Measurements from ENCODE around the gene KIF21A. TPM values are rescaled to one million over a fixed set of nuclear protein-coding genes. Genes with fewer than 3 reads are reported as not detected.

KIF21A gene
- total RNA-seq, 4 donors from 2014 or later = 19.7 to 56.1 (median 29.4) TPM

DNA sequence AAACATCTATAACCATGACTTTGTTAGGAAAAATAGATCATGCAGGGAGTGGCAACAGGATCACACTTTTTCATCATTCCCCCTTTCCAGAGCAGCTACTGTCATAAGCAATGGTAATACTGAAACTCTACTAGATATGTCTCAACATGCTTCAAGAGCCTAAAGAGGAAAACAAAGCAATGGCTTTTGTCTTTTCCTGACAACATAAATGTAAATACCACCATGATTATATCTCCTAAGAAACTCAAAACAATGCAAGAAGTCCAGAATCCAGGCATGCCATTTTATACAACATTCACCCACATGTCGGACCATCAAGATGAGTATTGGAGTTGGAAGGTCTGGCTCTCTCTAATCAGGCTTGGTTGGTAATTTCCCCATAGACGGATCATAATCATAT, 78.7 kb downstream of the KIF21A start:
- TF ChIP-seq CTCF (IDR thresholded peaks at IDR 0.05) (no peak), POLR2A (IDR thresholded peaks at IDR 0.05) (no peak)
- Histone ChIP-seq H3K4me3 (no peak overlapping the region), H3K27me3 (no peaks in the 10 kb centered on the region), H3K9me3 (no peaks in the 10 kb centered on the region), H3K4me1 (no peaks in the 10 kb centered on the region), H3K36me3 (peaks cover 0 to 57% (median 0%) of the 10 kb centered on the region in 3 donors), H3K27ac (no peak overlapping the region)
- 86 to 97% methylated on average over 2 of the region's 2 CpGs for WGBS, 2 donors
- DNase-seq = no peak
- intact Hi-C loops (cut with DNase I) = no loop called here

GRCh38 chr12:39359645-39360044, 83.3 kb downstream of the KIF21A start:
- TF ChIP-seq POLR2A (IDR thresholded peaks at IDR 0.05) (no peak), CTCF (IDR thresholded peaks at IDR 0.05) (no peak)
- WGBS, 2 donors = 64 to 67% methylated on average over 2 of the region's 2 CpGs
- no peak overlapping the region for H3K27ac ChIP-seq
- DNase-seq = no peak
- H3K9me3 ChIP-seq = no peaks in the 10 kb centered on the region
- peaks cover 0 to 4% (median 0%) of the 10 kb centered on the region in 3 donors for H3K4me1 ChIP-seq
- H3K27me3 ChIP-seq = no peaks in the 10 kb centered on the region
- no peak overlapping the region for H3K4me3 ChIP-seq
- peaks cover 0 to 49% (median 0%) of the 10 kb centered on the region in 3 donors for H3K36me3 ChIP-seq
- intact Hi-C loops (cut with DNase I) = no loop called here

DNA sequence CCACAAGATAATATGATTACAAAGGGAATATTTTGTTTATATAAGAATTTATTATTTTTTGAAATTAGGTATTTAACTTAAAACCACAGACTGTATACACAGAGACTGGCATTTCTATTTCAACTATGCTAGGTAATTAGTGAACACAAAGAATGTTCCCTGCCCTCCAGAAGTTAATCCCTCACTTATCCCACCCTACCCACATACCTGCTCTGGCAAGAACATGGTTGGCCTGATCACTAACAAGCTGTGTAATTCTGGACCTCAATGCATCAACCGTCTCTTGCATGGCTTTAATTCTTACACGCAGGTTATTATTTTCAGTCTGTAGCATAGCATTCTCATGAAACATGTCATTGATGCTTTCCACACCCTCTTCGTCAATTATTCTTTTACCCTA, 85.9 kb downstream of the KIF21A start:
- Histone ChIP-seq H3K4me1 (peaks cover 0 to 4% (median 0%) of the 10 kb centered on the region in 3 donors), H3K27me3 (no peaks in the 10 kb centered on the region), H3K36me3 (peaks cover 0 to 32% (median 0%) of the 10 kb centered on the region in 3 donors), H3K27ac (no peak overlapping the region), H3K9me3 (no peaks in the 10 kb centered on the region), H3K4me3 (no peak overlapping the region)
- TF ChIP-seq POLR2A (IDR thresholded peaks at IDR 0.05) (no peak), CTCF (IDR thresholded peaks at IDR 0.05) (no peak)
- WGBS, 2 donors = 54 to 69% methylated on average over 3 of the region's 3 CpGs
- no peak for DNase-seq
- intact Hi-C loops (cut with DNase I) = no loop called here

GRCh38 chr12:39355841-39356240, 87.1 kb downstream of the KIF21A start:
- Histone ChIP-seq H3K4me1 (peaks cover 0 to 4% (median 0%) of the 10 kb centered on the region in 3 donors), H3K36me3 (peaks cover 0 to 34% (median 0%) of the 10 kb centered on the region in 3 donors), H3K27me3 (no peaks in the 10 kb centered on the region), H3K27ac (no peak overlapping the region), H3K4me3 (no peak overlapping the region), H3K9me3 (no peaks in the 10 kb centered on the region)
- intact Hi-C loops (cut with DNase I) = no loop called here
- TF ChIP-seq POLR2A (IDR thresholded peaks at IDR 0.05) = no peak
- no peak for TF ChIP-seq CTCF (IDR thresholded peaks at IDR 0.05)
- WGBS, 2 donors = 78 to 94% methylated on average over 3 of the region's 3 CpGs
- no peak for DNase-seq

GRCh38 chr12:39354955-39355354, 88.0 kb downstream of the KIF21A start:
- H3K9me3 ChIP-seq = no peaks in the 10 kb centered on the region
- intact Hi-C loops (cut with DNase I) = no loop called here
- H3K27ac ChIP-seq = no peak overlapping the region
- no peak for TF ChIP-seq POLR2A (IDR thresholded peaks at IDR 0.05)
- TF ChIP-seq CTCF (IDR thresholded peaks at IDR 0.05) = no peak
- peaks cover 0 to 32% (median 0%) of the 10 kb centered on the region in 3 donors for H3K36me3 ChIP-seq
- DNase-seq = no peak
- H3K4me3 ChIP-seq = no peak overlapping the region
- H3K27me3 ChIP-seq = no peaks in the 10 kb centered on the region
- H3K4me1 ChIP-seq = peaks cover 0 to 4% (median 0%) of the 10 kb centered on the region in 3 donors
